T47D (cell line): ENCODE measurements around the gene RAP1GAP.

ENCODE experiments used
- DNase-seq, 2 experiments: peaks; one replicate each; pipeline versions ENCODE4 v3.0.0 to v3.0.0-alpha.2; 2011 to 2012; ENCODE audit warnings: low read depth in 1 of 2, low spot score in 1 of 2
- JUND ChIP-seq: IDR thresholded peaks from 2 replicates; pipeline ENCODE4 v1.6.1; 2012; ENCODE audit warnings: low read depth
- in situ Hi-C: cut with HindIII; loops from 2 replicates; pipeline ENCODE4 v1.10.0; 2016; ENCODE audit warnings: low sequenced_read_pairs, low pct_unique_long_range_greater_than_20kb

Gene RAP1GAP

DNA sequence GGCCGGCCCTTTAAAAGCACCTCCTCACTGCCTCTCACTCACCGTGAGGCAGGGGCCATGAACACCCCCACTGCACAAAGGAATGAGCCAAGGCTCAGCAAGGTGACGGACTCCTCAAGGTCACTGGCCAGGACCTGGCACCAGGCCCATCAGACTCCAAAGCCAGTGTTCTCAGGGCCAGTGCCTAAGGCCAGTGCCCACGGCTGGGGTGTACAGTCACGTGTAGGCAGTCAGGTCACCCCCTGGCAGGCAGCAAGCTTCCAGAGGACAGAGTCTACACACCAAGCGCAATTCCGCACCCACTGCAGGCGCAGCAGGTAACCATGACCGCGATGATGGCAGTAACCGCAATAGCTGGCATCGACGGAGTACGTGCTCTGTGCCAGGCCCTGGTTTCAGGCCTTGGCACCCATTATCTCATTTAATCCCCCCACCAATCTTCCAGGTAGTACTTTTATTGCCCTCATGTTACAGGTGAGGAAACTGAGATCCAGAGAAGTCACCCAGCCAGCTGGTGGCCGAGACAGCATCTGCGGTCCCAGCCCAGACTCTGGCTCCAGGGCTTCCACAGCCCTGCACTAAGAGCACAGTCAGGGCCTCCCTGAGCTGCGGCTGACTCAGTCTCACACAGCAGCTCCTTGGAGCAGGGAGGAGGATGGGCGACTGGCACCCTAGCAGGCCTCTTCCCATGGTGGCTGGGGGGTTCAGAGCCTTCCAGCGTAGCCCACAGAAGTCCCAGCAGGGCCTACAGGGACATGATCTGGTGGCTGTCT lies 27.0 kb downstream of the RAP1GAP start:
- in situ Hi-C loops = no loop called here
- DNase-seq = no peak
- no peak for TF ChIP-seq JUND

GRCh38 chr1:21641537-21641936 lies 27.6 kb downstream of the RAP1GAP start:
- in situ Hi-C loops = no loop called here
- no peak for DNase-seq

GRCh38 chr1:21641076-21641475 lies 28.1 kb downstream of the RAP1GAP start:
- in situ Hi-C loops = no loop called here
- DNase-seq = no peak

More at GRCh38 chr1:21641537-21641936, 27.6 kb downstream of the RAP1GAP start:
- TF ChIP-seq JUND = no peak

DNA sequence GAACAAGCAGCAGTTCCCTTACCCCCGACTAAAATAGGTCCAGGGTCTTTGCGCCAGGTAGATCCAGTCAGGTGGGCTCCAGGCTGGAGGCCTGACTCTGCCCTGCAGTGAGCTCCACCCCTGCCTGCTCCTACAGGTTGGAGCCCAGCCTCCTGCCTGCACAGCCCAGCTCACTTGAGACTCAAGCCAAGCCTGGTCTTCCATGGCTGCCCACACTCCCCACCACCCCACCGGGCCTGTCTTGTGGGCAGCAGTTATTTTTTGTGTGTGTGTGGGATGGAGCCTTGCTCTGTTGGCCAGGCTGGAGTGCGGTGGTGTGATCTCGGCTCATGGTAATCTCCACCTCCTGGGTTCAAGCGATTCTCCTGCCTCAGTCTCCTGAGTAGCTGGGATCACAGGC lies 28.5 kb downstream of the RAP1GAP start:
- DNase-seq = no peak
- in situ Hi-C loops = no loop called here
- TF ChIP-seq JUND = no peak

More at GRCh38 chr1:21641076-21641475, 28.1 kb downstream of the RAP1GAP start:
- no peak for TF ChIP-seq JUND

DNA sequence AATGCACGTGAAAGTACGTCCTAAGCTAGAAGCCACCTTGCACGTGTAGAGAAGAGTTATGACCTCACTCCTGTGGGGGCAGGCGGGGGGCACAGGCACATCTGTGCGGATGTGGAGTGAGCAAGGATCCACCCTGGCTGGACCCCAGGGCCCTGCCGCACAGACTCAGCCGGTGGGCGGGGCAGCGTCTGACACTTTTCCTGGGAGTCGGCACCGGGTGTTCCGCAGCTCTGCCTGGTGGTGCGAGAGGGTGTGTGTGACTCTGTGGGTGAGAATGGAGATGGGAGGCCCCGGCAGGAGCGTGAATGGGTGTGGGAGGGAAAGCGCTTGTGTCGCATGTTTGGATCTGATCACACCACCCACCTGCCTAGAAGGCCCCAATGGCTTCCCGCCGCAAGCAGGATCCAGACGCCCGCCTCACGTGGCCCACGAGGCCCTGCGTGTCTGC lies 29.5 kb downstream of the RAP1GAP start:
- DNase-seq = no peak
- no peak for TF ChIP-seq JUND
- in situ Hi-C loops = no loop called here

DNA sequence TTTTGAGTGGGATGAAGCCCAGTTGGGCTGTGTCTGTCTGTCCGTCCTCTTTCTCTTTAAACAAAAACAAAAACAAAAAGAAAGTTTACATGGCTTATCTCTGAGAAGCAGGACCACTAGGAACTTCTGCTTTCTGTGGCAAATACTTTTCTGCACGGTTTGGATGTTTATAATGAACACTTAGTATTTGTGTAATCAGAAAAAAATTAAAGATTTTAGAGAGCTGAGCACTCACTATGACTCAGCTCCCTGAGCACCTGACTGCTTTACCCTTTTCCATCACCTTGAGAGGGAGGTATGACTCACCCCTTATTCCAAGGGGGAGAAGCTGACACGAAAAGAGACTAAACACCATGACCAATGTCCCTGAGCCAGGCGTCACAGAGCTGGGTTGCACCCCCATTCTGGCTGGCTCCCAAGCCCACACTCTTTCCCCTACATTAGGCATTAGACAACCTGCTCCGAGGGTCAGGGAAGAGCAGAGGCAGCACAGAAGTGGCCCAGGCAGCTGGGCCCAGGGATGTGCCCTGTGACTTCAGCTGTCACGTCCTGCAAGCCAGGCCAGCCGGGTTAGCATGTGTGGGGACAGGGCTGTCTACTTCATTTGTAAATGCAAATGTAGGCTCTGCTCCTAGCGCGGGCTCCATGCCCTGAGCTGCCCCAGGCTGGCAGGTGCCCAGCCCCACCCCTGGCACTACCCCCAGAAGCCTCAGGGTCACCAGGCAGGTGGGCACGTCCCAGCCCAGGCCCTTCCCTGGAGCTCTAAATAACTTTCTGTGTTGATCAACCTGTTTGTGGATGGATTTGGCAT lies 30.4 kb downstream of the RAP1GAP start:
- peak in 1 of 2 experiments; percentile 56 for DNase-seq
- in situ Hi-C loops = no loop called here
- TF ChIP-seq JUND = no peak

DNA sequence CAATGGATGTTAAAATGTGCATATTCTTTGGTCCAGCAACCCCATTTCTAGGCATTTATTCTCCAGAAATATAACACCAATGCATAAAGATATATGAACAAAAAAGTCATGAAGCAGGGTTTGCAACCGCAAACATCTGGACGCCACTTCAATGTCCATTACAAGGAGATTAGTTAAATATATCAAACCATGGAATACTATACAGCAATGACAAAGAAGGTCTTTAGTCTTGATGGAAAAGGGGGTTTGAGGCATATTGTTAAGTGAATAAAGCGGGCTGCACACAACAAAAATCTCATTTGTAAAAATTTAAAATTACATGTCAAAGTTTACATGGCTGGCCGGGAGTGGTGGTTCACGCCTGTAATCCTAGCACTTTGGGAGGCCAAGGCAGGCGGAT lies 31.6 kb downstream of the RAP1GAP start:
- TF ChIP-seq JUND = no peak
- in situ Hi-C loops = no loop called here
- DNase-seq = no peak

DNA sequence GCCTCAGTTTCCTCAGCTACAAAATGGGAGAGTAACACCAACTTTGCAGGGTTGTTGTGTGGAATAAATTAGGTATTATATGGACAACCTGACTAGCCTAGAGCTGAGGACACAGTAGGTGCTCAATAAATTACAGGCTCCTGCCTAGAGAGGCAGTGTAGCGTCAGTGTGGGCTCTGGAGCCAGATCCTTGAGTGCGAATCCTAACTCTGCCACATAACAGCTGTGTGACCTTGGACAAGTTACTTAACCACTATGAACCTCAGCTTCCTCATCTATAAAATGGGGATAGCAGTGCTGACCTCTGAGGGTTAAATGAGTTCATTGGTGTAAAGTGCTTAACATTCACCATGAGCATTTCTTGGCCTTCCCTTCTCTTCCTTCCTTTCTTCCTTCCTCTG lies 33.1 kb downstream of the RAP1GAP start:
- no peak for TF ChIP-seq JUND
- in situ Hi-C loops = no loop called here
- DNase-seq = no peak

DNA sequence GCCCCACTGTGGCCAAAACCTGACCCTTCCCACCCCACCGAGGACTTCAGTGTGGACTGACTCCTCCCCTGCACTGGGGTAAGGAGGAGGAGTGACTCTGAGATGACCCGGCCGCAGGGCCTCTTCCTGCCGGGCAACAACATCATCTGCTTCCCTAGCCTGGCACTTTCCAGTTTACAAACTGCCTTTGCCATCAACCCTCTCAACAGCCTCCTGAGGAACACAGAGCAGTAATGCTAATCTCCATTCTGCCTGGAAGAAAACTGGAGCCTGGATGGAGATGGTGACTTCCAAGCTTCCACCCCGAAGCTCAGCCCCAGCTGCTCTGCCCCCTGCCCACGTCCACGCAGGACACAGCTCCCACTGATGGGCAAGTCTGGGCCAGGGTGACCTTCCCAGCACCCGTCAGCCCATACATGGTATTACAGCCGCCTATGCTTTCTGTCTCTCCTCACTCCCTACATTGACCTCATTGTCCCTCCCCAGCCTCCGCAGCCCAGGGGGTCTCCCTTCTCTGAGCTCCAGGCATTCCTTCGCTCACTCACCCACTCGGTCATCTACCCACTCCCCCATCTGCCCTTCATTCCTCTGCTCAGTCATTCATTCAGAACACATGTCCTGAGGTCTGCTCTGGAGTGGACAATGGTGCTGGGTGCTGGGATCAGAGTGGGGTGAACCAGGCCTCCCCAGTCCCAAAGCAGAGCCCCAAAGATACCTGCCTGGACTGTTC lies 34.2 kb downstream of the RAP1GAP start:
- in situ Hi-C loops = no loop called here
- DNase-seq = no peak
- TF ChIP-seq JUND = no peak

DNA sequence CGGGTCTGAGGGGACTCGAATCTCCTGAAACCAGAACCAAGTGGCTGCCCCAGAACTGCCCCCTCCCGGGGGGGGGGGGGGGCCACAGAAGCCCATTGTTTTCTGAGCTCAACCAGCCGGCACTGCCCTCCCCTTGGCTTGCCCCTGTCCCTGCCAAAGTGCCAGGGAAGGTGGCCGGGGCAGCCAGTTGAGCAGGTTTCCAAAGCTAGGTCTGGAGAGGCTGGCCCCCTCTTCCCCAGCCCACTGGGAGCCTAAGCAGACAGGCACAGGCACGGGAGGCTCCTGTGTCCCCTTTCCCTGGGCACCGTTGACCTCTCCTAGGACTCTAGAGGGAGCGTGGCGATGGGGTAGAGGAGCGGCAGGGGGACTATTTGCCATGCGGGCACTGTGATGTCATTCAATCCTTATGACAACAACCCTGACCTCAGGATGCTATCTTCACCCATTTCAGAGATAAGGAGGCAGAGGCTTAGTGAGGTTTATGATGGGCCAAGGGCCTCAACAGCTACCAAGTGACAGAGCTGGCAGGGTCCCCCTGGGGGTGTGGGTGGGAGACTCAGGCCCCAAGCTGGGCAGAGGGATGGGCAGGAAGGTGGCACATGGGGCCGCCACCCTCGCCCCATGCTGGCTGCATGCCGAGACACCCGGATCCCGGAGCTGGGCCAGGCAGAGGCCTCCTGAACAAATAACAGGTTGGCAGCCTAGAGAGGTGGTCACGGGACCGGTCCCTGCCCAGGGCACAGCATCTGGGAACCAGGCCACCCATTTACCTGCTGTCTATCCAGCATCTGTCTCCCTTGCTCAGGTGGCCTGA lies 35.0 kb downstream of the RAP1GAP start:
- in situ Hi-C loops = no loop called here
- peak in 1 of 2 experiments; percentile 84 for DNase-seq
- no peak for TF ChIP-seq JUND

DNA sequence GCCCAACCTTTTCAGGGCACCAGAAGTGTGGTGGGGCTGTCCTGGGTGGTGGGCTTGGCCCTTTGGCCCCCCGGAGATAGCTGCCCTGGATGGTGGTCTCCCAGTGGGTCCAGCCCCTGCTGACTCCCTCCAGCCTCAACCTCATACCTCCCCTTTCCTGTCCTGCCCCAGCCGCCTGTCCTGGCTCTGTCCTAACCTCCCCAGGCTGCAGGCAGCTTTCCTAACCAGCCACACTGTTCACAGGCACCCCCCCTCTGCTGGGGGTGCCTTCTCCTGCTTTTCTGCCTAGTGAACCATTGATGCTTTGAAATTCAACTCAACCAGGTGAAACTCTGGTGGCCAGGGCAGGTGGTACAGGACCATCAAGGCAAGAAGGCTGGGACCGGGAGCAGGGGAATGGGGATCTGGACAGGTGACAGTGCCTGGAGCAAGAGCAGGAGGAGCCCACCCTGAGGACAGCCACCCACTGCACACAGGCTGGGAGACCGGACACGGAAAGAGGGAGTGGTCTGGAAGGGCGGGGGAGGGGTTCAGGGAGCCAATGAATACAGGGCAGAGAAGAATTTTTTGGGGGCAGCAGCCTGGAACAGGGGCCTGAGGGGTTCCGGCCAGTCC lies 35.9 kb downstream of the RAP1GAP start:
- in situ Hi-C loops = no loop called here
- DNase-seq = no peak
- TF ChIP-seq JUND = no peak
